A172 (cell line): ENCODE results near the gene MCM9. TPM values are rescaled to one million over a fixed set of nuclear protein-coding genes. Genes with fewer than 3 reads are reported as not detected.
A peak's percentile ranks its signal among the peaks of the same experiment; 100 is the strongest.

ENCODE experiments used
- DNase-seq: peaks from one replicate; pipeline ENCODE4 v3.0.0-alpha.2; 2015; ENCODE audit warnings: low spot score
- total RNA-seq: library from RNA; depleted of rRNA; stranded (reverse); fragments of >200 nt; shearing (Covaris generic); gene quantifications from 2 replicates; pipeline ENCODE4 v1.2.3, GENCODE V29; 2014

Gene MCM9
- total RNA-seq, 1 experiment from 2014 or later = 5.1 TPM

GRCh38 chr6:118865100-118865391 is 69.9 kb downstream of the MCM9 start:
- no peak for DNase-seq

GRCh38 chr6:118864341-118865099 is 70.4 kb downstream of the MCM9 start:
- DNase-seq = no peak

- DNase-seq = no peak
These were observed 72.5 kb downstream of the MCM9 start for GRCh38 chr6:118862443-118862842.

GRCh38 chr6:118860880-118861279 is 74.1 kb downstream of the MCM9 start:
- DNase-seq = no peak

- DNase-seq = no peak
These were observed 74.6 kb downstream of the MCM9 start for GRCh38 chr6:118860363-118860762.

- DNase-seq = no peak
These were observed 75.4 kb downstream of the MCM9 start for GRCh38 chr6:118859517-118860064.

GRCh38 chr6:118856301-118856700 is 78.7 kb downstream of the MCM9 start:
- DNase-seq = no peak

- DNase-seq = no peak
These were observed 81.6 kb downstream of the MCM9 start for GRCh38 chr6:118853408-118853807.

- DNase-seq = no peak
These were observed 90.0 kb downstream of the MCM9 start for GRCh38 chr6:118844915-118845314.

GRCh38 chr6:118843685-118844390 is 91.1 kb downstream of the MCM9 start:
- DNase-seq = peak; percentile 11

GRCh38 chr6:118830691-118831090 is 104.3 kb downstream of the MCM9 start:
- DNase-seq = no peak

GRCh38 chr6:118829817-118830478 is 105.0 kb downstream of the MCM9 start:
- no peak for DNase-seq

- no peak for DNase-seq
These were observed 108.9 kb downstream of the MCM9 start for GRCh38 chr6:118826096-118826495.

GRCh38 chr6:118825661-118826060 is 109.3 kb downstream of the MCM9 start:
- DNase-seq = no peak

- DNase-seq = no peak
These were observed 119.5 kb downstream of the MCM9 start for GRCh38 chr6:118815495-118815894.

- DNase-seq = no peak
These were observed 121.2 kb downstream of the MCM9 start for GRCh38 chr6:118813775-118814174.

GRCh38 chr6:118812970-118813369 is 122.0 kb downstream of the MCM9 start:
- peak; percentile 5 for DNase-seq

GRCh38 chr6:118810420-118811027 is 124.4 kb downstream of the MCM9 start:
- no peak for DNase-seq

- no peak for DNase-seq
These were observed 125.9 kb downstream of the MCM9 start for GRCh38 chr6:118808793-118809638.

GRCh38 chr6:118804091-118804490 is 130.9 kb downstream of the MCM9 start:
- DNase-seq = no peak

- DNase-seq = no peak
These were observed 133.7 kb downstream of the MCM9 start for GRCh38 chr6:118801257-118801656.
